SU-DHL-6 (cell line): ENCODE measurements around the gene TSPAN10.

Experiments
- H2AFZ ChIP-seq: fragments of 200-600 bp; sonication (generic); 2 replicates; pipeline ENCODE4 v1.6.1; 2014; ENCODE audit warnings: low read depth, mild to moderate bottlenecking, moderate library complexity, mixed read lengths, antibody characterized with exemption, low read length; ENCODE audit not compliant: severe bottlenecking
- H3F3A ChIP-seq: fragments of 200-600 bp; shearing (Covaris generic); 2 replicates; pipeline ENCODE4 v1.6.0; 2016; ENCODE audit warnings: antibody characterized with exemption, mild to moderate bottlenecking; ENCODE audit not compliant: insufficient read depth
- H3K27ac ChIP-seq: fragments of 200-600 bp; sonication (generic); 2 replicates; pipeline ENCODE4 v1.5.1; 2016; ENCODE audit warnings: low read depth, mild to moderate bottlenecking, low read length, moderate library complexity, mixed read lengths
- H3K27me3 ChIP-seq: fragments of 200-600 bp; sonication (generic), shearing (Covaris generic); 2 replicates; pipeline ENCODE4 v1.6.0; 2014; ENCODE audit warnings: mild to moderate bottlenecking, low read length
- H3K36me3 ChIP-seq: fragments of 200-600 bp; sonication (generic); 2 replicates; pipeline ENCODE4 v1.6.1; 2014; ENCODE audit warnings: mild to moderate bottlenecking, low read length, mixed read lengths
- H3K4me2 ChIP-seq: fragments of 300-600, 200-600 bp; shearing (Covaris generic), sonication (generic); 2 replicates; pipeline ENCODE4 v1.6.0; 2014; ENCODE audit warnings: low read length, low read depth, mild to moderate bottlenecking; ENCODE audit not compliant: poor library complexity, severe bottlenecking
- H3K4me3 ChIP-seq: fragments of 200-600 bp; sonication (generic); 2 replicates; pipeline ENCODE4 v1.5.1; 2014; ENCODE audit warnings: antibody characterized with exemption, low read length, mild to moderate bottlenecking, mixed read lengths; ENCODE audit not compliant: insufficient read depth, poor library complexity, severe bottlenecking
- H3K79me2 ChIP-seq: fragments of 200-600 bp; sonication (generic); 2 replicates; pipeline ENCODE4 v1.6.1; 2014; ENCODE audit warnings: mild to moderate bottlenecking, low read length, moderate library complexity; ENCODE audit not compliant: insufficient read depth
- H3K9ac ChIP-seq: fragments of 200-600 bp; sonication (generic); 2 replicates; pipeline ENCODE4 v1.7.0; 2014; ENCODE audit warnings: mild to moderate bottlenecking, low read length
- H3K9me2 ChIP-seq: fragments of 200-600 bp; sonication (generic); replicated peaks from 2 replicates; pipeline ENCODE4 v1.6.1; 2014; ENCODE audit warnings: low read length; ENCODE audit not compliant: insufficient read depth
- H3K9me3 ChIP-seq: fragments of 200-600 bp; sonication (generic); 2 replicates; pipeline ENCODE4 v1.6.1; 2014; ENCODE audit warnings: low read length, mixed read lengths; ENCODE audit not compliant: insufficient read depth
- H4K20me1 ChIP-seq: fragments of 200-600 bp; sonication (generic); 2 replicates; pipeline ENCODE4 v1.6.1; 2014; ENCODE audit warnings: low read depth, mild to moderate bottlenecking, antibody characterized with exemption, low read length, moderate library complexity, mixed read lengths
- CTCF ChIP-seq: fragments of 200-600 bp; sonication (generic); IDR thresholded peaks from one replicate; pipeline ENCODE4 v1.5.1; 2017; ENCODE audit warnings: antibody characterized with exemption, mild to moderate bottlenecking, low read length, moderate library complexity; ENCODE audit not compliant: insufficient read depth, poor library complexity, severe bottlenecking
- EZH2phosphoT487 ChIP-seq: fragments of 200-600 bp; sonication (generic), shearing (Covaris generic); conservative IDR thresholded peaks from 2 replicates; pipeline ENCODE4 v1.6.1; 2018; ENCODE audit warnings: mild to moderate bottlenecking, antibody characterized with exemption, low read length, moderate library complexity, mixed read lengths

Gene TSPAN10

DNA sequence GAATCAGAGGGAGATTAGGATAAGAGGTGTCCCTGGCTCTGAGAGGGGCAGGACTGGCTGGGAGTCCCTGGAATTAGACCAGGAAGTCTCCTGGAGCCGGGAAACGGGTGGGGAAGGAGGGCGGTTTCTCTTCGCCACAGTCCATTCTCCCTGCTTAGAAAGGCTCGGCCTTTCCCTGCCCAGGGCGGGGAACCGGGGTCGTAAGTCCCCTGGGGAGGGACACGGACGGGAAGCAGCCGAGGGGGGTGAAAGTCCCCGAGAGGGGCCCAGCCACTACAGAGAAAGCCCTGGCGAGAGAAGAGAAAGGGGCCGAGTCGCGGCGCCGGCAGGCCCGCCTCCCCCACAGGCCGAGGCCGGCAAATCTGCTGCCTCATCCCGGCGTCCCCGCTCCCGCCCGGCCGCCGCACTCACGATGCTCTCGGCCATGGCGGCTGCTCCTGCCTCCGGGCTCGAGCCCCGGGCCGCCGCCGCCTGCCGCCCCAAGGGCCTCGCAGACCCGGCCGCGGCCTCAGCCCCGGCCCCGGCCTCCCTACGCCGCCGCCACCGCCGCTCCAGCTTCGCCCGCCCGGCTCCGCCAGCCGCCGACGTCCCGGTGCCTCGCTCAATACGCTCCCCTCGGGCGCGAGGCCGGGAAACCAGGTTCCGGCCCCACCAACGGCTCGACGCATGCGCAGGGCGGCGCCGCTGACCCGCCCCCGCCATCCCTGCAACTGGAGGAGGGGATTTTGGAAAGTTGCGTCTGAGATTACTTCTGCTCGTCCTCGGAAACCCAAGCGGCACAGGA lies at the start of gene TSPAN10, which contains the start of gene NPLOC4:
Gene TSPAN10 (plus strand): TSS at position 692 of the 784 bp plus-strand sequence. CDS start 5,217 bp downstream, outside the sequence.
Gene NPLOC4 (minus strand): TSS at position 608 of the 784 bp plus-strand sequence. CDS start 182 bp downstream, at position 426.
- no peaks in the 10 kb centered on the region; the same call in 1 of the 2 replicates for H4K20me1 ChIP-seq

DNA sequence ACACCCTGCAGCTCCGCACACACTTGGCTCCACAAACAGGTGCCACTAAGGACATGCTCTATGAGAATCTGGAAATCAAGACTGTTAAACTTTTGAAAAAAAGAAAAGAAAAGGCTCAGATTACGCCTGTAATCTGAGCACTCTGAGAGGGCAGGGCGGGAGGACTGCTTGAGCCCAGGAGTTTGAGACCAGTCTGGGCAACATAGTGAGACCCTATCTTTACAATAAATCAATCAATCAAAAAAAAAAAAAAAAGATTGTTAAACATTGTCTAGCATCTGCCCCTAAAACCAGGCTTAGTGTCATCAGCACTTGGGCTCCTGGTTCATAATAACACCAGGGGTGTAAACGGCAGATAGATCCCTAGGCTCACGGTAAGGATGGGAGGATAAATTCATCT lies 47.4 kb upstream of the TSPAN10 start:
- no peaks in the 10 kb centered on the region for H4K20me1 ChIP-seq
- H3K27ac ChIP-seq, result no peak overlapping the region
- no peak overlapping the region for H3K9ac ChIP-seq
- H3K36me3 ChIP-seq, result peaks cover 4% of the 10 kb centered on the region; the same call in 1 of the 2 replicates
- TF ChIP-seq CTCF (no peak), EZH2phosphoT487 (no peak)
- no peaks in the 10 kb centered on the region for H3F3A ChIP-seq
- H3K4me2 ChIP-seq, result no peak overlapping the region
- H3K9me3 ChIP-seq, result no peaks in the 10 kb centered on the region
- H2AFZ ChIP-seq, result no peak overlapping the region
- no peaks in the 10 kb centered on the region for H3K9me2 ChIP-seq
- no peak overlapping the region for H3K4me3 ChIP-seq
- H3K27me3 ChIP-seq, result no peaks in the 10 kb centered on the region
- no peaks in the 10 kb centered on the region for H3K79me2 ChIP-seq

More for the DNA sequence above, at the start of gene TSPAN10, which contains the start of gene NPLOC4:
- Histone ChIP-seq H3K27ac (peak within 1 kb of the TSS; percentile 31; the same call in 1 of the 2 replicates), H3K9ac (peak within 1 kb of the TSS; percentile 96), H3K9me3 (no peaks in the 10 kb centered on the region), H3K4me2 (peak within 1 kb of the TSS; percentile 93), H3K27me3 (no peaks in the 10 kb centered on the region), H3K4me3 (peak within 1 kb of the TSS; percentile 86), H3K79me2 (peaks cover 50% of the 10 kb centered on the region), H3K36me3 (no peaks in the 10 kb centered on the region), H2AFZ (peak within 1 kb of the TSS; percentile 95), H3F3A (no peaks in the 10 kb centered on the region), H3K9me2 (no peaks in the 10 kb centered on the region)
- TF ChIP-seq CTCF (no peak), EZH2phosphoT487 (no peak)

DNA sequence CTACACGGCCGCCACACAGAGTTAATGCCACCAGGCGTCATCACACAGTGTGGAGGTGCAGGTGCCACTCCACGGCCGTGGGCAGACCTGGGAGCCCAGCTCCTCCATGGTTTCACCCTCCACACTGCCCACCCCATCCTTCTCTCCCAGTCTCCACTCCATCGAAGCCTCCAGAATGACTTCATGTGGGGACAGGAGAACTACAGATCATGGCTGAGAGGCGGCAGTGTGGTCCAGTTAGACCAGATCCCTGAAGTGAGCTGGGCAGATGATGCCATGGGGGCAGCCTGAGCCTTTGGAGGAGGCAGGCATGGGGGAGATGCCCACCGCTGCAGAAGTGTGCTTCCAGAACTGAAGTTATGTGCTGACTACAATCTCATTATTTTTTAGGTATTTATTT lies 46.9 kb upstream of the TSPAN10 start:
- no peak for TF ChIP-seq EZH2phosphoT487
- TF ChIP-seq CTCF, result no peak
- Histone ChIP-seq H3K27me3 (no peaks in the 10 kb centered on the region), H4K20me1 (no peaks in the 10 kb centered on the region), H3K4me2 (no peak overlapping the region), H3K9ac (no peak overlapping the region), H3K36me3 (peaks cover 4% of the 10 kb centered on the region; the same call in 1 of the 2 replicates), H3K4me3 (no peak overlapping the region), H3F3A (no peaks in the 10 kb centered on the region), H3K9me2 (no peaks in the 10 kb centered on the region), H3K79me2 (no peaks in the 10 kb centered on the region), H2AFZ (no peak overlapping the region), H3K27ac (no peak overlapping the region), H3K9me3 (no peaks in the 10 kb centered on the region)
